ENCODE measurements around the gene KRTAP2-4.

DNA sequence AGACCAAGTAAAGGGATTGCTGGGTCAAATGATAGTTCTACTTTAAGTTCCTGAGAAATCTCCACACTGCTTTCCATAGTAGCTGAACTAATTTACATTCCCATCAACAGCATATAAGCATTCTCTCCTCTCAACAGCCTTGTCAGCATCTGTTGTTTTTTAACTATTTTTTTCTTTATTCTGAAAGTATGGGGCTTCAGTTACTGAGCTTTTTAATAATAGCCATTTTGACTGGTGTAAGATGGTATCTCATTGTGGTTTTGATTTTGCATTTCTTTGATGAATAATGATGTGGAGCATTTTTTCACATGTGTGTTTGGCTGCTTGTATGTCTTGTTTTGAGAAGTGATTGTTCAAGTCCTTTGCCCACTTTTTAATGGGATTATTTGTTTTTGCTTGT lies 13.1 kb downstream of the KRTAP2-4 start:
- no peak for TF ChIP-seq EZH2phosphoT487 (conservative IDR thresholded peaks at IDR 0.05; ENCODE audit: low read length)
- TF ChIP-seq, protein P1, sequence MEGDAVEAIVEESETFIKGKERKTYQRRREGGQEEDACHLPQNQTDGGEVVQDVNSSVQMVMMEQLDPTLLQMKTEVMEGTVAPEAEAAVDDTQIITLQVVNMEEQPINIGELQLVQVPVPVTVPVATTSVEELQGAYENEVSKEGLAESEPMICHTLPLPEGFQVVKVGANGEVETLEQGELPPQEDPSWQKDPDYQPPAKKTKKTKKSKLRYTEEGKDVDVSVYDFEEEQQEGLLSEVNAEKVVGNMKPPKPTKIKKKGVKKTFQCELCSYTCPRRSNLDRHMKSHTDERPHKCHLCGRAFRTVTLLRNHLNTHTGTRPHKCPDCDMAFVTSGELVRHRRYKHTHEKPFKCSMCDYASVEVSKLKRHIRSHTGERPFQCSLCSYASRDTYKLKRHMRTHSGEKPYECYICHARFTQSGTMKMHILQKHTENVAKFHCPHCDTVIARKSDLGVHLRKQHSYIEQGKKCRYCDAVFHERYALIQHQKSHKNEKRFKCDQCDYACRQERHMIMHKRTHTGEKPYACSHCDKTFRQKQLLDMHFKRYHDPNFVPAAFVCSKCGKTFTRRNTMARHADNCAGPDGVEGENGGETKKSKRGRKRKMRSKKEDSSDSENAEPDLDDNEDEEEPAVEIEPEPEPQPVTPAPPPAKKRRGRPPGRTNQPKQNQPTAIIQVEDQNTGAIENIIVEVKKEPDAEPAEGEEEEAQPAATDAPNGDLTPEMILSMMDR (IDR thresholded peaks at IDR 0.05; ENCODE audit: insufficient read depth, low read length, poor library complexity, severe bottlenecking), result no peak
